GM19467 (cell line): ENCODE data around the gene ANXA1.

Experiments used
- ATAC-seq: cut with Tn5 transposase; IDR thresholded peaks from one replicate; pipeline ENCODE4 v1.9.1; 2021; ENCODE audit warnings: mild to moderate bottlenecking, moderate library complexity; ENCODE audit not compliant: unreplicated experiment

Gene ANXA1, protein sequence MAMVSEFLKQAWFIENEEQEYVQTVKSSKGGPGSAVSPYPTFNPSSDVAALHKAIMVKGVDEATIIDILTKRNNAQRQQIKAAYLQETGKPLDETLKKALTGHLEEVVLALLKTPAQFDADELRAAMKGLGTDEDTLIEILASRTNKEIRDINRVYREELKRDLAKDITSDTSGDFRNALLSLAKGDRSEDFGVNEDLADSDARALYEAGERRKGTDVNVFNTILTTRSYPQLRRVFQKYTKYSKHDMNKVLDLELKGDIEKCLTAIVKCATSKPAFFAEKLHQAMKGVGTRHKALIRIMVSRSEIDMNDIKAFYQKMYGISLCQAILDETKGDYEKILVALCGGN

DNA sequence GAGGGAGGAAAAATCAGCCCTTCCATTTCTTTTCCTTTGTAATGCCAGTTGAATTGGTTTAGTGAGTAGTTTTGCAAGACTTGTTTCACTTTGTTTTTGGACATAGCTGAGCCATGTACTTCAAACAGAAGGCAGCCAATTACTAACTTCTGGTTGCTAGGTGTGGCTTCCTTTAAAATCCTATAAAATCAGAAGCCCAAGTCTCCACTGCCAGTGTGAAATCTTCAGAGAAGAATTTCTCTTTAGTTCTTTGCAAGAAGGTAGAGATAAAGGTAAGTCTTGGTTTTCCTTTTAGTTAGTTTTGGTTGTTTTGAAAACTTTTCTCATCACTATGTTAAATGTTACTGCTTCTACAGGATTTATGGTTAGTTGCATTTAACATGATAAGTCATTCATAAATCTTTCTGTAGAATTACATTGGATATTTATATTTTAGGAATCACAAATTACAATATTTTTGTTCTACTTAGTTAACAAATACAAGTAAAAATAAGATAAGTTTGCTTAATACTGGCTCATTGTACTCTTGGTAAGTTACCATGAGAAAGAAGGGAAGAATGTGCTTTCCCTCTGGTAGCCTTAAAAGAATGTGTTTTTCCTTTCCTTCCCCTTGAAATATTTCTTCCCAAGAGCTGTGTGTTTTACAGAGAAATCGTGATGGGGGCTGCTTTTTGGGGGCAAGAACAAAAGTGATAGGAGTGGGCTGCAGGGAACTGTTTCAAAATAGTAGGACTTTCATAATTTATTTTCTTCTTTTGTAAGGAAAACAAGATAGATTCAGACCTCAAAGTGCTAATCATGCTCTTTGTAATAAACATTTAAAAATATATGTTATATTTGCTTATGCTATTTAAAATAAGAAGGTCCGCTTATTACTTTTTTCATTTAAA, at the start of gene ANXA1:
TSS of gene ANXA1 (plus strand) at position 213 of the 890 bp plus-strand sequence. CDS start 6,671 bp downstream, outside the sequence.
- ATAC-seq = no peak

DNA sequence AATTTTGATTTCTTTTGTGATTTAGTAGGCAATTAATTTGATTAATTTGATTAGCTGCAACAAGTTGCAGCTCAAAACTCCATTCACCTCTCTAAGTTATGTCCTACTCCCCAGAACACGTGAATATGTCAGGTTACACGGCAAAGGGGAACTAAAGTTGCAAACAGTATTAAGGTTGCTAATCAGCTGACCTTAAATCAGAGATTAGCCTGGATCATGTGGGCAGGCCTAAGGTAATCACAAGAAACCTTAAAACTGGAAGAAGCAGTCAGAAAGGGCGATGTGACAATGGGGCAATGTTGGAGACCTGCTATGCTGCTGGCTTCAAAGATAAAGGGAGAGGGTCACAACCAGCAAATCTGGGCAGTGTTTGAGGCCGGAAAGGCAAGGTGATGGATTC, 47.3 kb upstream of the ANXA1 start:
- ATAC-seq = no peak

DNA sequence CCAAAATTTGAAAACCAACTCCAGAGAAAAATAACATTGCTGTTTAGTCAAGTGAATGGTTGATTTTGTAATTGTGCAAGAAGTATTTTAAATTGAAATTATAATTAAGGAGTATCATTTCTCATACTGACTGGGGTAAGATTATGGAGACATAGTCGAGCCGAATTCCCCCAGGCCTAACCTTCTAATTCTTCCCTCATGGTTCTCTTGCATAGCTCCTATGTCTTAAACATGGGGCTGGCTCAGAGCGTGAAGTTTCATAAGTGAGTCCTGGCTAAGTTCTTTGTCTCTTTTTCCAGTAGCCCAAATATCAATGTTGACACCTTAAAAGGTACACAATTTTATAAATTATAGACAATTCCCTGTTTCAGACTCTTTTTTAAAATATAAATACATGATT, 46.7 kb upstream of the ANXA1 start:
- ATAC-seq = no peak

DNA sequence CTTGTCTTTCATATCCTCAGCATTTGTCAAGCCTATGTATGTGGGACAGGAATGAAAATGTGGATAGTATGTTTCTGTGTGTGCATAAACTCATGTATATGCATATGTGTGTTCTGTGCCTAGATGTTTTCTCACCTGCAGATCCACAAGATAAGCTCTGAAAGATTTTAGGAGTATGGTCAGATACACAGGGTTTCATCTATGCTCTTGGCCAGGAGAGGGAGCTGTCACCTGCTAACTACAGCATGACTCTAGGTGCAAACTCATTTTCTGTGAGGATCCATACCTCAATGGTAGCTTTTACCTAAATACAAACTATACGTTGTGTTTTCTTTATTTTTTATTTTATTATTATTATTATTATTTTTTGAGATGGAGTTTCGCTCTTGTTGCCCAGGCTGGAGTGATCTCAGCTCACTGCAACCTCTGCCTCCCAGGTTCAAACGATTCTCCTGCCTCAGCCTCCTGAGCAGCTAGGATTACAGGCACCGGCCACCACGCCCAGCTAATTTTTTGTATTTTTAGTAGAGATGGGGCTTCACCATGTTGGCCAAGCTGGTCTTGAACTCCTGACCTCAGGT, 44.1 kb upstream of the ANXA1 start:
- ATAC-seq = peak; percentile 81

DNA sequence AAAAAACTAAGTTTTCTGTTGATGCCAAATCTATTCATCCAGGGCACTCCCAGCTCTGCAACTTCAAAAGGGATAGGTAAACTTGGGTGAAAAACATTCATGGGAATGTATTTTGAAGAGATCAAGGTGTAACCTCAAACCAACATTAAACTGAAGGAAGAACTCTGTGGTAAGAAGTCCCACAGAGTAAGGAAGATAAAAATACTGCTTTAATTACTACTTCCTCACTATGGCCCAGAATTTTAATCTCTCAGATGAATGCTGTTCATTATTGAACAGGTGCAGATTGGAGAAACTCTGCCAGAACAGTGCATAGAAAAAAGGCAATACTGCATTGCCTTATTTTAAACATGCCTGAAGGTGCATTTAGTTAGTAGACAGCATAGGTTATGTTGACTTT, 37.6 kb upstream of the ANXA1 start:
- ATAC-seq = no peak

DNA sequence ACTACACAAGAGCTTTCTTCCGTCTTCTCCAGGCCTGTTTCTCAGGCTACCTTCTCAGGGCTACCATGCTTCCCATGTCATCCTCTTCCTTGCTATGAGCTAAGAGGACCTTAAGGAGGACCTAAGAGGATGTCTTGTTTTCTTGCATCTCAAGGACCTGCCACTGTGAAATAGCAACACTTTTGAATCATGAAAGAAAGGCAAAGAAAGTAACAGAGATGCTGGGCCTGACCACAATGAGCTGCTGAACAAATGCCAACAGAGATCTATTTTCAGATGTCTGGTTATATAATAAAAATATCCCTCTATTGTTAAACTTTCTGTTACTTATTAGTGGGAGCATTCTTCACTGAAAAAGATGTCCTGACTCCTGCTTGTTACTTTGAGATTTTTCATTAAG, 36.7 kb upstream of the ANXA1 start:
- ATAC-seq = no peak

DNA sequence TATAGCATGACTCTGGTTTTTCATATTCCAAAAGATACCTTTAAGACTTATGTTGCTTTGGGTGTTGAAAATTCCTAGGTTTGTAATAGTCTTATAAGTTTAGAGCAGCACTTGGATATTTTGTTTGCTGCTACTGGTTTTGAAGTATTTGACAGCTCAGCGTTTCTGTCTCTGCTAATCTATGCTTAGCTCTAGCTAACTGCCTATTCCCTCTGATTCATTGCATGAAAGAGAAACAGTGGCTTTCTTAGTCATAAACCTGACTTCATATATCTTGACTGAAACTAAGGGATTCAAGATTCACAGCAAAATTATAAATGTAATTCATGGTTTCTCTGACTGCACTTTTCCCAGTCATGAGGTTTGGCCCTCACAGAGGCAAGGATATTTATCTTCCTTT, 35.6 kb upstream of the ANXA1 start:
- no peak for ATAC-seq

DNA sequence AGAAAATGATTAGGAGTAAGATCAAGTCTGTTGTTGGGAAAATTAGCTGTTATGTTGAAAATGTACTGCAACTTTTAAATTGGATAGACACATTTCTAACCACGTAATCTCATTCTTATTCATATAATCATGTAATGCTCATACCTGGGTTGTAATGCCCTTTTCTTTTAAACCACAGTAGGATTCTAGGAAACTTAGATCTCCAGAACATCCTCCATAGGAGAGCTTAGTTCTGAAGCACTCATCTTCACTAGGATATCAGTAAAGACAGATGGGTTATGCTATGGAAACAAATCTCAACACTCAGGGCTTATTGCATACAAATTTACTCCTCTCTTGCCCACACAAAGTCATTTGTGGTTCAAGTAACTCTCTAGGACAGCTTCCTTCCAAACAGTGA, 34.8 kb upstream of the ANXA1 start:
- ATAC-seq = no peak

DNA sequence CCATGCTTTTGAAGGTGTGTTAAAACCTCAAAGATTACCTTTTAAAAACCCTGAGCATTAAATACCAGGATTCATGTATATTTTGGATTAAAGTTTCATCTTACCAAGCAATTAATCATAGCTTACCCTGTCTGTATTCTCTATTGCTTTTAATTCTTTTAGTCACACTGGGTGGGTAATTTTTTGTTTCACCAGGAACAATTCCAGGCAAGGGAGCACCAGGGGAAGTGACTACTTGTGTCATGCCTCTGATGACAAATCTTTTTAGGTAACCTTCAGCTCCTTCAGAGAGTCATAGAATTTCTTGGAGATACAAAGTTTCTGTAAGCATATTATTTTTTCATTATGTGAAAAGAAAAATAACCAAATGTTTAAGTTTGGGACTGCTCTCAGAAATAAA, 33.4 kb upstream of the ANXA1 start:
- ATAC-seq = no peak

DNA sequence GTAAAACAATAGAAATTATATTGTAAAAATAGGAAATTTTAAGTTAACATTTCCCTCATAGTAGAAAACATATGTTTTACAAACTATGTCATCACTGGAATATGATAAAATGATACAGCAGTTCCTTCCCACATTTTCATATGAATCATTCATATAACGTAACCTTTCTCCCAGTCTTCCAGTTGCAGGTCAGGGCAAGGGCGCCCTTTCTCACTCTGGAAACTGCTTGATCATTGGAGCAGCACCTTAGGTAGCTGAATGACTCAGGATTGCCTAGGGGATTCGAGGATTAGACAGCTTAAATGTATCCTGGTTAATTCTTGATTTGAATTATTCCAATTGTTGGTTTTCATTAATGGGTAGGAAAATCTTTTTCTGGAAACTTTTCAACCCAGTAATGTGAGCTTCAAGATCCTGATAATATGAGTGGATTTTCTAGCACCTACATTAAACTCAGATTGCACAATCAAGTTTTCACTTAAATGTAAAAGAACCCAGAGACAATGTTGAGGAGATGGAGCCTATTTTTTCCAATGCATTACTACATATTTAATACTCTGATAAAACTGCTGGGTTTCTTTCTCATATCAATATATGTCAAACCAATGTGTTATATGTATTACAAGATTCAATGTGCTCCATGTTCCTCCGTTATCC, 32.6 kb upstream of the ANXA1 start:
- ATAC-seq = no peak

DNA sequence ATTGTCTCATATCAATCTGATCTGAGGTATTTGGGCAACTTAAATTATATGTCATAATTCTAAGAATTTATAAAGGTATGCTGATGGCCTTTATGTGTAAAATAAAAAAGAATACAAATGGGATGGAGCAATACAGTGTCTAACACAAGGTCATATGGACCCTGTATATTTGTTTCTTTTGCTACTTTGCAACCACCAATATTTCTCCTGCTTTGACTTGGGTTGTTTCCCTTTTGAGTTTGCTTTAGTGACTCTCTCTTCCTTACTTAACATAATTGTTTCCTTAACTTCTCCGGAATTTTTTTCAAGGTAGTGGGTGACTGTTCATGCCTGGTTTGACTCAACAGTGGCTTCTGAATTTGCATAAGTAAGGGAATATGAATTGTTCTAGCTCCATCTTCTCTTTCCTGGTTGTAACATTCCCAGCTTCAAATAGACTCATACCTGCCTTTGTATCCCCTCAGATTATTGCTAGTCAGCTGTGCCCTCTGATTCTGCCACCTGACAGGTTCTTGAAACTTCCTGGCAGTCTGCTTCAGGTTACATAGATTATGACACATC, 30.2 kb upstream of the ANXA1 start:
- ATAC-seq = no peak

DNA sequence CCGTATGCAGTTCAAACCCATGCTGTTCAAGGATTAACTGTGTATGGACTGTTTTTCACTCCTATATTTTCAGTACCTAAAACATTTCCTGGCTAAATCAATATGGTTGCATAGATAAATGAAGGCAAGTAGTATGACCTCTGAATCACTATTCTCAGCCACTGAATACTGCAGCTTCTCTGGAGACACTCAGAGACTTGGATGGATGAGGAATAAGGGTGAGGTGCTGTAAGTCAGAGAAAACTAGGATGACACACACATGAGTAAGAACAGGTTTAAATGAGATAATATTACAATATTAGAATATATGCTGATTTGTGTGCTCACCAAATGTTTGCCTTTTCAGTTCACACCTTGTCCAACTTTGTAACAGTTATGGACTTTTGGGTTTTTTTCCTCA, 26.0 kb upstream of the ANXA1 start:
- ATAC-seq = no peak

DNA sequence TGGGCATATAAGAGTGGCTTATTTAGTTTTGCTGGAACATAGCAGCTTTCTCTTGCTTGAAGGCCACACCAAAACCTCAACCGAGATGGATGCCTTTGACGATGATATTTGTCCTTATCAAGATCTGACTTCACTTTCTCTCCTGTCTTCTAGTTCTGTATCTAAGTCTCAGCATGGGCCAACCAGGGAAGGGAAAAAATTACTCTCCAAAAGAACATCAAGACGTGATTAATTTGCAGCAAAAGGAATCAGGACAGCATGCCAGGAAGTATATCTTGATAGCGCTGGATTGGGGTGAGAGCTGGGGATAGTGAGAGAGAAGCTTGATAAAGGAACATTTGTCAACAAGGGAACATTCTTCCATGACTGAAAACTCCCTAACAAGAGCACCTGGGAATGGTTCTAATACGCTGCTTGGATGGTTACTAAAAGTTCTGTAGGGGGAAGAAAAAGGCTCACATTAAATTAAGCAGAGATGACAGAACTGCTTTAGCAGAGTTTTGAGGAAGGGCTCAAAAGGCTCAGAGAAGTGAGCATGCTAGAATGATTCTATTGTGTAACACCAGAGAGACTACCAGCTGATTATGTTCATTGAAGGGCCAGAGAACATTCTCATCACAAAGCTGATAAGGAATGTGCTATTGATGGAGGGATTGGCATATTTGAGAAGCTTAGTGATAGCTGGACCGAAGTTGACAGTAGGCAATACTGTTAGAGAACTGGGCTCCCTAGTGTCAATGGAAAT, 21.6 kb upstream of the ANXA1 start:
- ATAC-seq = no peak

DNA sequence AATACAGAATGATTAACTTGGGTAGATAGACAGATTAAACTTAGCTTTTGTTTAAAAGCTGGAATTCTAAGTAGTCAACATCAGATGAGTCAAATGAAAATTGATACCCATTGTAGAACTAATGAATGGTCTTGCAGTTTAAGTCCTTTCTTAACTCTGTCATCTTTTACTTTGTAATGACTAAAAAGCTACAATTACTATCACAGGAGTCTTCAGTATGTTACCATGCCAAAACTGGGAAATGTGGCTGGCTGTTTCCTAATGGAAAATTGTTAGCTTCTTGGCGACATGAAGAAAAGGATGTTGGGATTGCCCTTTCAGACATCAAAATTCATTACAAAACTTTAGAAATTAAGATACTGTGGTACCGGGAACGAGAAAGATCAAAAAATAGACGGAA, 20.2 kb upstream of the ANXA1 start:
- ATAC-seq = no peak

DNA sequence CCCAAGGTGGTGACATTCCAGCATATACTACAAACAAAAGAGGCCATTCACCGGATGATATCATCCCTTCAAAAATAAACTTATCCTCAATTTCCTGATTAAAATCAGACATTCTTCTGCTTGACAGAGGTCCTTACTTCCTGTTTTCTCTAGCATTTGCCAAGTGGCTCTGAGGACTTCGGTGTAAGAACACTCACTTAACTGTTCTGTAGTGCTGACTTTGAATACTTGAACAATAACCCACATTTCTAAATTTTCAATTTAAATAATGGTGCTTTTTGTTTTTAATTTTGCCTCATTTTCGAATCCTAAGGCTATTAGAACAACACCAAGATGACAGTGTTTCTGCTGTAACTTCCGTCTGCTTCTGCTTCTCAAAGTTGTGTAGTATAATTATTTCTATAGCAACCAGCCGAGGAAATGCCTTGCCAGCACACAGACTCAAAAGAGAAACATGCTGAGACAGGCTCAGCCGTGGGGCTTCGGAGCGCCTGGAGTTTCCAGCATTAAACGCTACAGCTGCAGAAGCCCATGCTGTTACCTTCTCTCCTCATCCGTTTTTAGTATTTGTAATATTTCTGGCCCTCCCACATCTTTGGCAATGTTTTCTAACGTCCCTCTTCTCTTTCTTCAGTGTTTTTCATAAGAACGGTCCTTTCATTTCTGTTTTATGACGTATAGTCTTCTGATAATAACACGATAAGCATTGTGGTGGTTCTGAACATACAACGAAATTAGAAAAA, 19.5 kb upstream of the ANXA1 start:
- ATAC-seq = peak; percentile 93

DNA sequence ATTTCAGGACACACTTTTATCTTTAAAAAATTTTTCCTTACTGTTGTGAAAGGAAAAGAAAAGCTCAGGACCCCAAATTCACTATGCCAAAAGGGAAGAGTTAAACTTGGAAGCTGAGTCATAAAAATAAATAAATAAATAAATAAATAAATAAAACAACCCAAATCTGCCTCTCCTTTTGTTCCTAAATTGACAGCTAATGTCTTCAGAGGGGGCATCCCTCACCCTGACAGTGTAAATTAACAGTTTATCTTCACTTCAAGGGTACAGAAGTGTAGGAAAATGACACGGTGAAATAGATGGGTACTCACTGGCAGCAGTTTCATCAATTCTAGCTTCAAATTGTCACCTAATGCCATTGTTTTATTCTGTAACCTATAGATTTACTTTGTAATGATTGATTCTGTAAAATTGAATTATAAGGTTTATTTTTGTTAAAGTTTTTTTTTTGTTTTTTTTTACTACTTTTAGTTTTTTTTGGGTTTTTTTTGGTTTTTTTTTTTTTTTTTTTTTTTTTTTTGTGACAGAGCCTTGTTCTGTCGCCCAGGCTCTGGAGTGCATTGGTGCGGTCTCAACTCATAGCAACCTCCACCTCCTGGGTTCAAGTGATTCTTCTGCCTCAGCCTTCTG, 18.5 kb upstream of the ANXA1 start:
- no peak for ATAC-seq

DNA sequence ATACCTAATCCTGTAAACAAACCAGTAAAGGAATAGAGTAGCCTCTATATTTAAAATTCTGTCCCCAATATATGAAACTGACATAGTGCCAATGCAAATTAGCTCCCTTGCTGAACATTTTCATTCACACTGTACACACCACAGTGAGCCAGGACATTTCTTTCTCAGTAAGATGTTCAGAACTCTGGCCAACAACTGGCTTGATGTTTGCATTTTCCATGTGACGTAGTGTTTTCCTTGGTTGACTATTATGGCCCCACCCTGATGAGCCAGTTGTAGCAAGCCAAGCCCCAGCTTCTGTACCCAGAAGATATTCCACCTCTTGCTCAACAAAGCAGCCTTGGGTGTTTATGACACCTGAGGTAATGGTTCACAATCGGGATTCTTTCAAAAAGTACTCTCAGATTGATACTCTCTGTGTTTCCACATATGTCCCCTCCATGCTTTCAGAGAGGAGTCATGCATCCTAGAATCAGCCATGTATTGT, 17.7 kb upstream of the ANXA1 start:
- peak; percentile 35 for ATAC-seq

DNA sequence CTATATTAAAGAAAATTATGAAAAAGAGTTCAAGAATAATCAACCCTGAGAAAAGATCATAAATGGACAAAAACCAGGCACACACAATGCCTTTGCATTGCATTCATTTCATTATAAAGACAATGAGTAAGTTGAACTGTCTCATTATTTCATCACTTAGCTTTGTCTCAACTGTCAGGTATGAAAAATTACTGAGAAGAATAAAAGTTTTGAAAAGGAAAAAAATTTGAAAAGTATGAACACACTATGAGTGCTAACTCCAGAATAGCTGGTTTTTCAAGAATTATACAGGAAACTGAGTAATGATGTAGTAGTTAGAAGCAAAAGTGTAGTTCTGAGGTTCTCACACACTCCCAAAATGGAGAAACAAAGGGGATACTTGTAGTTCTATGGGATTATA, 16.3 kb upstream of the ANXA1 start:
- no peak for ATAC-seq

DNA sequence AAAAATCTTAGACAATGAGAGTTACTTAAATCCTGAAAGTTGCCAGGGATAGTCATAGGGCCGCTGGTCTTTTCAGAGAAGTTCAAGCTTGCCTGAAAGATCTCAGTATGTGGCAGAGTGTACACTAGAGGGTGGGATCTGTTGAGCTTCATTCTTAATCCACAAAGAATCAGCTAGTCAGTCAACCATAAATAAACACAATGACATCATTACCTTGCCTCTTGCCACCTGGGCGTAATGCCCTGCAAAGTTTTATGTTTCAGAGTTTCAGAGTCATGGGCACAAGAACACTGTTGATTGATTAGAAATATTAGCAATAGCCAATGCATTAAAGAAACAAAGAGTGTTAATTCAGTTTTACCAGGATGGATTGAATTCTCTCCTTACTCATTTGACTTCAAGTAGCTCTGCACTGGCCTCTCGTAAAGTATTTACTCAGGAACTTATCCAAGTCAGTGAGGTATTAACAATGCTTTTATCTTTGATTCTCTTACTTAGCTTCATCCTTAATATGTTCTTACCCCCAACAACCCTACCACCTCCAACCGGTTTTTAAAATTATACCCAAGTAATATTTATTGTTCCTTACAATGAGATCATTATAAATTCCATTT, 14.3 kb upstream of the ANXA1 start:
- no peak for ATAC-seq
